Measurements from ENCODE around the gene SPAG8.

SPAG8 gene

GRCh38 chr9:35806101-35806500, 6.0 kb downstream of the SPAG8 start:
- DNase-seq: no peak

- no peak for DNase-seq
Observed at GRCh38 chr9:35801328-35802128, 10.5 kb downstream of the SPAG8 start.

DNA sequence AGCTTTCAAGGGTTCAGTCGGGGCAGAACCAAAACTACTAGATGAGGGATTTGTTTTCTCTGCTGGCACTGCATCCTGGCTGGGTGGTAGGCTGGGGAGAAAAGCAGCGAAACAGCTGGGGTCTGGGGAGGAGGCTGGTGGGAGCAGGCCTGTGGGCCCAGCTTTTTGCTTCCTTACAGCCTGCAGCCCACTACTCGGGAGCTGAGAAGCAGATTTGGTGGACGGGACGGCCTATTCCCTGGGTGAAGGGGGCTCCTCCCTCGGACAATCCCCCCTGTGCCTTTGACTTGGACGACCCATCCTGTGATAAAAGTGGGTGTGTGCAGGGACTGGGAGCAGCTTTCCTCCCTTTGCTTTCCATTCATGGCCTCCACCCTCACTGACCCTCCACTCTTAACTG, 11.5 kb downstream of the SPAG8 start:
- DNase-seq: no peak

DNA sequence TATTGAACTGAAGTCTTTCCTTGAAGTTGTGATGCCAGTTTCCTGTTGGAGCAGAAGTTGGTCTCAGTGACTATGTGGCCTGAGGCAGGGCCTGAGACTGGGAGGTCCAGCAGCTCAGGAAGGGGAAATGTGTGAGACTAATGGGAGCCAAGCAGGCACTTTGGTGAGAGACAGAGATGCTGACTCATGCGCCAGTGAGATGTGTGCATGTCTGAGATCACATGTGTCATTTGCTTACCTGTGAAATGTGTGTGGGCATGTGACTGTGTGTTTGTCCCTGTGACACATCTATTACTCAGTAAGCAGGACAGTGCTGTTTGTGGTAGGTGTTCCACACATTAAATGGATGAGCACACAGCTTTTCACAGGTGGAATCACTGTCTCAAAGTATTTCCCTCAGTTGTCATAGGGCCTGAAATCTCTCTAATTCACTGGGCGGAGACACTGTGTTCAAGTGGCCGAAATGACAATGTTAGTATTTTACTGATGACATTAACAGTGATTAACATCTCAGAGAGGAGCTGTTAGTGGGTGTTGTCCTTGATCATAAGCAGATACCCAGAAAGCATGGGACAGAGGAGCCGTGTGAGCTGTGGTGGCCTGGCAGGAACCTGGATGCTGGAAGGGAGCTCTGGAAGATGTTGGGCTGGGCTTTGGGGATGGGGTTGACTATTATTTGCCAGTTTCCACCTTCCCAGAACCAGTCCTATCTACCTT, 13.2 kb downstream of the SPAG8 start:
- DNase-seq: no peak

- DNase-seq: no peak
Observed at GRCh38 chr9:35797311-35798109, 14.6 kb downstream of the SPAG8 start.

DNA sequence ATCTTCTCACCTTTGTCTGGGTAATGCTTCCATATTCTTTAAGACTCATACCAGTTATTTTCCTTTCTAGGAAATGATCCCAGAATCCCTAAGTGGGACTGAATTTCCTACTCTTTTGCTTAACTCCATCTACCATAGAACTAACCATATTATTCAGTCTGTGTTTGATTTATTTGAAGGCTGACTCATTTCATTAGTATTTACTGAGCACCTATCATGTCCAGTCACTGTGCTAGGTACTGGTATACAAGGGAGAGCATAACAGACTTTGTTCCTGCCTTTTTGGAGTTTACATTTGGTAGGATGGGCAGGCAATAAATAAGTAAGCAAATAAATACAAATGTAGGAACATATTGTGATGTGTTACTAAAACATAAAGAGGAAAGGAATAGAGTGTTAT, 16.4 kb downstream of the SPAG8 start:
- DNase-seq: no peak

DNA sequence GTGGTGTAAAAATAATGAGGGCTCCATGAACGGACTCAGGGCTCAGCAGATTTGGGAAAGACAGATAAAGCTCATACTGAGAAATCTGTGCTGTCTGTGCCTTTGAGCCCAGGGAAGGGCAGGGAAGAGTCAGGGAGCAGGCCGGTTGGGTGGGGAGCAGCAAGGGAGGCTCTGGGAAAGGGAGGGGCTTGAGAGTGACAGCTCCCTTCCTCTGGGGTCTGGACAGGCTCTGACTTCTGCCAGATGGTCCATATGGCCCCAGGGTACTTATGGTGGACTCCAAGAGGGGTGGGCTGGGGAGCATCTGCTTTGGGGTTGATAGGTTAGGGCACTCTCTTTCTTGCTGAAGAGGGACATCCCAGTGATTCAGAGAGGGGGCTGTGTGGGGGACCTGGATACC, 18.6 kb downstream of the SPAG8 start:
- DNase-seq: no peak

DNA sequence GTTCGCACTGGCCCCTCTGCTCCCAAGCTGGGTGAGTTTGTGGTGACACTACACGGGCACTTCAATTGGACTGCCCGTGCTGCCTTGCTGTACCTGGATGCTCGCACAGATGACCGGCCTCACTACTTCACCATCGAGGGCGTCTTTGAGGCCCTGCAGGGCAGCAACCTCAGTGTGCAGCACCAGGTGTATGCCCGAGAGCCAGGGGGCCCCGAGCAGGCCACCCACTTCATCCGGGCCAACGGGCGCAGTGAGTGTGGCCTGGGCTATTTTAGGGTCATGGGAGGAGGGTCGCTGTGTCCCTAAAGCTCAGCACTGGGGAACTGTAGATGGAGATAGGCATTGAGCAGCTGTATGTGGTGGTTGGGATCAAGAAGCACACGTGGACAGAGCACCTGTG, 19.2 kb downstream of the SPAG8 start:
- DNase-seq: no peak

DNA sequence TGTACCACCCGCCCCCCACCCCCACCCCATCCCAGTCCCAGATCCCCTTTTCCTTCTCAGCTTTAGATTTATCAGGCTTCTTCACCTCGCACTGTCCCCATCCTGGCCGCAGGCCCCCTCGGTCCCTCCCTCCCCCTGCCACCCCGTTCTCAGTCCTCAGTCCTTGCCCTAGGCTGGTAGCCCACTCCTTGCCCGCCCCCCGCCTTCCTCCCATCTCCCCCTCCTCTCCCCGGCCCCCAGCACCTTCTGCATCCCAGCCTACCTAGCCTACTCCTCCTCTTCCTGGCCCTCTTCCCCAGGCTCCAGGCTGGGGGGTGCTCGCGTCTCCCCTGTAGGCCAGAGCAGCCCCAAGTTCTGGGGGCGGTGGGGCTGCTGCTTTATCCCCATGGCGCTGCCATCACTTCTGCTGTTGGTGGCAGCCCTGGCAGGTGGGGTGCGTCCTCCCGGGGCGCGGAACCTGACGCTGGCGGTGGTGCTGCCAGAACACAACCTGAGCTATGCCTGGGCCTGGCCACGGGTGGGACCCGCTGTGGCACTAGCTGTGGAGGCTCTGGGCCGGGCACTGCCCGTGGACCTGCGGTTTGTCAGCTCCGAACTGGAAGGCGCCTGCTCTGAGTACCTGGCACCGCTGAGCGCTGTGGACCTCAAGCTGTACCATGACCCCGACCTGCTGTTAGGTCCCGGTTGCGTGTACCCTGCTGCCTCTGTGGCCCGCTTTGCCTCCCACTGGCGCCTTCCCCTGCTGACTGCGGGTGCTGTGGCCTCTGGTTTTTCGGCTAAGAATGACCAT, 19.8 kb downstream of the SPAG8 start:
- no peak for DNase-seq

- no peak for DNase-seq
Observed at GRCh38 chr9:35791297-35791921, 20.7 kb downstream of the SPAG8 start, which contains the start of gene NPR2. Gene NPR2 (plus strand): TSS chr9:35791591. CDS start chr9:35792409, 818 bp downstream.

GRCh38 chr9:35790385-35791296, 21.4 kb downstream of the SPAG8 start:
- DNase-seq: peak; percentile 81 to 82

DNA sequence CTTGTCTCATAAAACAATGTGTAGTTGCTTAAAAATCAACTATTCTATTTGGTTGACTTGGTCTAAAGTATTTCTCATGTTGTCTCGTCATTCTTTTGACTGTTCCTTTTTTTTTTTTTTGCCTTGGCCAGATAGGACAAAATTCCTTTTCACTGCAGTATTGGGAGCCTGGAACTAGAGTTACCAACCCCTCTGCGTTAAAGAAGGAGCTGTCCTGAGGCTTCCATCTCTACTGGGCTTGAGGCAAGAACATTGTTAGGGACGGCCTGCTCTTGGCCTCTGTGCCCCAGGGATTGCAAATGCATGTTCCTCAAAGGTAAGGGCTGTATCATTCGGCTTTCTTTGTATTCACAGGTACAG, 22.1 kb downstream of the SPAG8 start:
- no peak for DNase-seq

- DNase-seq: no peak
Observed at GRCh38 chr9:35789541-35789940, 22.5 kb downstream of the SPAG8 start.

DNA sequence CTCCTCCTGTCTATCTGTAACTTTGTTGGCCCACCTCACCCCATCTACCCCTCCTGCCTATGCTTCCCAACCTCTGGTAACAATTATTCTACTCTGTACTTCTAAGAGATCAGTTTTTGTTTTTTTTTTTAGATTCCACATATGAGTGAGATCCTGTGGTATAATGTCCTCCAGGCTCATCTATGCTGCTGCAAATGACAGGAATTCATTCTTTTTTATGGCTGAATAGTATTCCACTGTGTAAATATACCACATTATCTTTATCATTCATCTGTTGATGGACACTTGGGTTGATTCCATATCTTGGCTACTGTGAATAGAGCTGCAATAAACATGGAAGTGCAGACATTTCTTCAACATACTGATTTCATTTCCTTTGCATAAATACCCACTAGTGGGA, 28.6 kb downstream of the SPAG8 start:
- DNase-seq: no peak

DNA sequence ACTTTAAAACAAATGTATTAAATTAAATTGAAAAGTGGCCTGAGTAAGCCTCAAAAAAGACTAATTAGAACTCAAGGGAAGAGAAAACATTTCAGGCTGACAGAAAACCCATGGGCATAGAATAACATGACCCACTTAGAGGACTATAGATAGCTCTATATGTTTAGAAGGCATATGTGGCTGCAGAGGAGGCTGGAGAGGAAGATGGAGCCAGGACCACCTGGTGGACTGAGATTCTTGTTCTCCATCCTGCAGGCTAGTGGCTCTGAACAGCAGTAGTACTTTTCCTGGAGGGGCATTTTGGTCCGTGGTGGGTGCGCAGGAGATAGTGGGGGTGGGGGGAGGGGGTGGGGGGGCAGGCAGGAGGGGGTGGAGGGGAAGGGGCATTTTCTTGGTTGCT, 31.0 kb downstream of the SPAG8 start:
- no peak for DNase-seq

- DNase-seq: no peak
Observed at GRCh38 chr9:35778496-35778895, 33.6 kb downstream of the SPAG8 start.

DNA sequence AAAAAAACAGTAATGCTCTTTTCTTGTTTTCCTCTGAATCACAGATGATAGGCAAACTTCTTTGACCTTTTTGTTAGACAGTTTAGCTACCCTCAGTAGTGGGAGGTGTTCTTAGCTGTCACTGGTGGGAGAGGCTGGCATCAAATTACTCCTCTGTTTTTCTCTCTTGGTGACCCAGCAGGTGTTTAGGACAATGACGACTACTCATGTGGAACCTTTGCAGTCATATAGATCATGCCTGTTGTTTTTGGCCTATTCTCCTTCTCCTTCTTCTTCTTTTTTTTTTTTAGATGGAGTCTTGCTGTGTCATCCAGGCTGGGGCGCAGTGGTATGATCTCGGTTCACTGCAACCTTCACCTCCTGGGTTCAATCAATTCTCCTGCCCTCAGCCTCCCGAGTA, 36.0 kb downstream of the SPAG8 start:
- DNase-seq: peak; percentile 68 to 92

DNA sequence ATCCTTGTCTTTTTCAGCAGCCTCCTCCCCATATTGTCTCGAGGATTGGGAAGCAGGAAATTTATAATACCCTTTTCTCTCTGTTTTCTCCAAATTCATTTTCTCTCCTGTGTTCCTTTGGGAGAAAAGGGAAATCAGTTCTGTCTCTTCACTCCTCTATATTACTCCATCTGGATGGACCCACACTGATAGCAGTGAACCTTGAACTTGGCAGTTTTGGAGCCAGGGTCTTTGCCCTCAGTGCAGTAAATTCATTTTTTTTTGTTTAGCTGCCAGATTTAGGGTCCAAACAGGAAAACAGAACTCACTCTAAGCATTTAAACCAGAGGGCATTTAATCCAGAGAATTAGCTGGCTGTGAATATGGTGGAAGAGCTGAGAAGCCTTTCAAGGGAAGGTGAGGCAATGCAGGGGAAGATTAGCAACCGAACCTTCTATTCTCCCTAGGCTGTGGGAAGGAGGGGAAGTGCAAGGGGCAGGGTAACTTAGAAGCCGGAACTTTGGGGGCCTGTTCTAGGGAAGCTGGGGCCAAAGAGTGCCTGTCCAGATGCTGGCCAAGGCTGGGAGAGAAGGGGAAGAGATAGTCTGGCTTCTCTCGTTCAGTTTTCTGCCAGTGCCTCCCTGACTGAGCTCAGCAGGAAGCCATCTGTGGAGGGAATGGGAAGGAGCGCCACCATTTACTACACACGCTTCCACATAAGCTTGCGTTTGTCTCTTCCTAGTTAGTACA, 37.0 kb downstream of the SPAG8 start:
- DNase-seq: peak in 1 of 2 experiments; percentile 65

DNA sequence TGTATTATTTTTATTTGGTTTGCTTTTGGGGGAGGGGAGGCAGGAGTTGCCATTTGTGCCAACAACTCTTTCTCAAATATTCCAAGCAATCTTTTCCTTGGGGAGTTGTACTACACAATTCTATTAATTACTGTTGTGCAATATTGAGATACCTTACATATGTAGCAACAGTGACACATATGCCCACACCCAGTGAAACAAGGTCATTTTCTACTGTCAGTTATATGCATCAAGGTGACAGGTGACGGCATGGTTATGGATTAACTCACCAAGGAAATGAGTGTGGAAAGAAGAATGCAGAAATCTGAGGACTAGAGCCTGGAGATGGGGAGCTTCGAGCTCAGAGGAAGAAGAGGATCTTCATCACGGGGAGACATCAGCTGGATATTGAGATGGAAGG, 40.1 kb downstream of the SPAG8 start:
- peak in 1 of 2 experiments; percentile 73 for DNase-seq

DNA sequence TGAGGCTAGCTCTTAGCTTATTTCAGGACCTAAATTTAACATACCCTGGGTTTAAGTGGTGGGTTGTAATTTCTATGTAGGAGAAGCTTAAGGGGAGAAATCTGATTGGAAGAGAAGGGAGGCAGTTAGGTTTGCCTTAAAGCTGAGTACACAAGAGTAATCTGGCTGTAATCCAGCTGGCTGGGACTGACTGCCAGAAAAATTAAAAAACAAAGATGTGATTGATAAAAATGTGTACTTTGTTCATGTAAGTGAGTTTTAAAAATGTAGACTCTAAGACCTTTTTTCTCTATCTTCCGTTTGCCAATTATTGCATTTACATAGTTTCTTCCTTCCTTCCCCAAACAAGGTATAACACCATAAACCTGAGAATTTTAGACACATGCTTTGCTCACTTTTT, 40.5 kb downstream of the SPAG8 start:
- DNase-seq: peak; percentile 87 to 97
